Psoas muscle (tissue), 8 donors: ENCODE results near the gene MUC4. TPM values are rescaled to one million over a fixed set of nuclear protein-coding genes. Genes with fewer than 3 reads are reported as not detected.

Experiments used
- ATAC-seq, 4 donors: fragments of 200-7000 bp; cut with Tn5 transposase; one replicate each; pipeline ENCODE4 v1.9.1; 2020; ENCODE audit warnings: moderate library complexity in 3 of 4, mild to moderate bottlenecking in 2 of 4
- DNase-seq, 2 donors: peaks; one replicate each; pipeline ENCODE4 v3.0.0-alpha.2; 2020
- H3K27ac ChIP-seq: fragments of 200-600 bp; one replicate; pipeline ENCODE4 v1.8.0; 2022
- H3K27me3 ChIP-seq, 3 donors: fragments of 200-600 bp in 1 of 3; one replicate each; pipeline versions ENCODE4 v1.6.1 to v1.8.0; 2013 to 2022; ENCODE audit warnings: low read length in 2 of 3, mild to moderate bottlenecking in 2 of 3, moderate library complexity in 1 of 3; ENCODE audit not compliant: insufficient read depth in 3 of 3
- H3K36me3 ChIP-seq, 2 donors: fragments of 200-600 bp in 1 of 2; one replicate each; pipeline versions ENCODE4 v1.6.1 to v1.8.0; 2013 to 2022; ENCODE audit warnings: low read depth in 1 of 2, mild to moderate bottlenecking in 1 of 2, moderate library complexity in 1 of 2; ENCODE audit not compliant: insufficient read depth in 1 of 2
- H3K4me1 ChIP-seq: fragments of 200-600 bp; one replicate; pipeline ENCODE4 v1.8.0; 2022
- H3K4me3 ChIP-seq: fragments of 200-600 bp; one replicate; pipeline ENCODE4 v1.8.0; 2022; ENCODE audit warnings: mild to moderate bottlenecking
- H3K9me3 ChIP-seq: fragments of 200-600 bp; one replicate; pipeline ENCODE4 v1.8.0; 2022
- CTCF ChIP-seq: fragments of 200-600 bp; IDR thresholded peaks from one replicate; pipeline ENCODE4 v1.8.0; 2022; ENCODE audit warnings: antibody characterized with exemption
- WGBS, 3 donors: extraction: QIAGEN DNeasy Blood & Tissue Kit; methylation state at CpG; one replicate each; pipeline versions ENCODE4 v1.1.6 to v1.1.7; 2013; 5-methylcytosine and 5-hydroxymethylcytosine counted together
- intact Hi-C, 2 donors: fragments of 100-400 bp; cut with DNase I; formaldehyde crosslinking; loops; one replicate each; pipeline versions ENCODE4 v1.11.0 to v1.14.2; 2022
- polyA plus RNA-seq, 3 donors: library from polyadenylated mRNA; stranded (reverse); fragments of 200-250 nt; gene quantifications; one replicate each; pipeline ENCODE4 v1.2.3, GENCODE V29; 2013
- total RNA-seq, 4 donors: library from RNA; stranded (reverse); fragmentation: NEBNext Ultra II Directional in 2 of 4; extraction: Animal tissue kit (Norgen Biotek cat#: 25700) in 2 of 4; gene quantifications; one replicate each; pipeline versions ENCODE4 v1.2.1 to v1.2.4, GENCODE V29; 2021 to 2023
- donor health status: healthy with polysubstance abuse.
- donor health status: DM: no; HTN: no; CAD: no; lungs with moderate emphysema.
- donor health status: Bipolar disorder and iron deficiency.
- donor health status: healthy.
- donor health status: DM: yes; HTN: yes; CAD: no.
- donor health status: DM: no; HTN: no; CAD: no.
- donor health status: DM: no; HTN: no; CAD: no.
- donor health status: DM: yes; HTN: yes; CAD: no.

Gene MUC4
- total and polyA plus RNA-seq, 7 donors, result 0.01 to 0.08 (median 0.02) TPM; not detected in 4

DNA sequence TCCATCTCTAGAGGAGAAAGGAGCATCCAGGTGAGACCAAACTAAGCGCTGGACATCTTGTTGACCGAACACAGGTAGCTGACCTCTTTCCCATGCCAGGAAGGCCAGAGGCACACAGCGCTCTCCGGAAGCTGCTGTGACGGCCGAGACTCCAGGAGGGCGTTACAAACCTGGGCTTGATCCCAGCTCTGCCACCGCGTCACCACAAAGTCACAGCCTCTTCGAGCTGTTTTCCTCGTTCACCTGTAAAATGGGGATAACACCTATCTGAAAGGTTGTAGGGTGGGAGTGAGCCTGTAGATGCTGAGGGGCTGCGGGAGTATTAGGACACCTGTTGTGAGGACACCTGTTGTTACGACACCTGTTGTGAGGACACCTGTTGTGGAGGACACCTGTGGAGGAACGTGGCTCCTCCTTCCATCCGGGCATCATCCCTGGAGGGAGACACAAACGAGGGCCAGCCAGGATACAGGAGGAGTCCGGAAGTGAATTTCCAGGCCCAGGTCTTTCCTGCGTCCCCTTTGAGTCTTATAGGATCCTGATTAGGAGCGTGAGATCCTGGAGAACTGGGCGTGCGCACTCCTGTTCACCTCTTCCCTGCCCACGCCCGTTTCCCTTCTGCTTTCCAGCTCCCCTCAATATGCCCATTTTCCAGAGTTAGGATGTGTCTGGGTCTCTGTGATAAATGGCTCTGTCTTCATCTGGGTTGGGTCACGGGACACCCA lies 2.3 kb upstream of the MUC4 start:
- no peak for TF ChIP-seq CTCF
- ATAC-seq, result no peak

GRCh38 chr3:195812366-195812765 lies 637 bp upstream of the MUC4 start:
- H3K27me3 ChIP-seq, result peaks cover 0 to 8% (median 6%) of the 10 kb centered on the region in 3 donors
- TF ChIP-seq CTCF, result no peak
- intact Hi-C loops, result no loop called here
- 84 to 89% (median 88%) methylated on average over 20 of the region's 20 CpGs for WGBS, 3 donors
- H3K27ac ChIP-seq, result no peak overlapping the region
- H3K4me3 ChIP-seq, result no peak overlapping the region
- no peaks in the 10 kb centered on the region for H3K36me3 ChIP-seq
- no peaks in the 10 kb centered on the region for H3K9me3 ChIP-seq
- H3K4me1 ChIP-seq, result no peaks in the 10 kb centered on the region
- no peak for DNase-seq
- ATAC-seq, result no peak

More for the DNA sequence above, 2.3 kb upstream of the MUC4 start:
- Histone ChIP-seq H3K36me3 (no peaks in the 10 kb centered on the region), H3K27me3 (peaks cover 0 to 8% (median 6%) of the 10 kb centered on the region in 3 donors), H3K27ac (no peak overlapping the region), H3K4me1 (no peaks in the 10 kb centered on the region), H3K9me3 (no peaks in the 10 kb centered on the region), H3K4me3 (no peak overlapping the region)
- no peak for DNase-seq
- intact Hi-C loops, result no loop called here
- 86 to 91% (median 88%) methylated on average over 24 of the region's 24 CpGs for WGBS, 3 donors

GRCh38 chr3:195810455-195810845 lies 1.3 kb downstream of the MUC4 start:
- peaks cover 0 to 8% (median 6%) of the 10 kb centered on the region in 3 donors for H3K27me3 ChIP-seq
- no peak for TF ChIP-seq CTCF
- no peaks in the 10 kb centered on the region for H3K9me3 ChIP-seq
- H3K27ac ChIP-seq, result no peak overlapping the region
- no peaks in the 10 kb centered on the region for H3K4me1 ChIP-seq
- ATAC-seq (no peak), DNase-seq (no peak)
- intact Hi-C loops, result no loop called here
- no peak overlapping the region for H3K4me3 ChIP-seq
- H3K36me3 ChIP-seq, result no peaks in the 10 kb centered on the region
- WGBS, 3 donors, result 84 to 93% (median 86%) methylated on average over 16 to 19 of the region's 19 CpGs

DNA sequence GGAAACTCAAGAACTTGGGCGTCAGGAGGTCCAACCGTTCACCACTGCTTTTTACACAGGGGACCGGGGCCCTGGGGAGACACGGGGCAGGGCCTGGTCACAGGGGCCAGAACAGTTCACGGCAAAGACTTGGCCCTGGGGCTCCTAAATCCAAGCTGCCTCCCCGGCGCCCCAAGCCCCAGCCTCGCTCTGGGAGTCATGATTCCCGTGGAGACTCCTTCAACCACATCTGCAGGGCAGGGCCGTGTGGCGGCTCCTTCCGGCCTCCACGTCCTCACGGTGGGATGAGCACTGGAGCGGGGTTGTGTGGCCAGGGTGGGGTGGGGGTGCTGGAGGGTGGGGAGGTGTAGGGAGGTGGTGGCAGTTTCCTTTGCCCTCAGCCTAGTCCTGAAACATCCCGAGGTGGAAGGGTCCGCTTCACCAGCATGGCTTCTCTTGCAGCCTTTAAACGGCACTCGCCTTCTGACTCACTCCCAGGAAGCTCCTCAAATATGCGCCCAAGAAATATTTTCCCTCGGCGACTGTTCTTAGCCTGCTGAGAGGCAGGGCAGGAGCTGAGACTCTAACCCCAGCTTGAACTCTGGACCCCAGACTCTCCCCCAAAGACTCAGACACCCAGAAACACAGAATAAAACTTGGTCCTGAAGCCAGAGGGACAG lies 1.8 kb downstream of the MUC4 start:
- no peak for TF ChIP-seq CTCF
- no peaks in the 10 kb centered on the region for H3K36me3 ChIP-seq
- peaks cover 0 to 8% (median 6%) of the 10 kb centered on the region in 3 donors for H3K27me3 ChIP-seq
- H3K27ac ChIP-seq, result no peak overlapping the region
- no peak overlapping the region for H3K4me3 ChIP-seq
- H3K4me1 ChIP-seq, result no peaks in the 10 kb centered on the region
- no peaks in the 10 kb centered on the region for H3K9me3 ChIP-seq
- 42 to 61% (median 46%) methylated on average over 22 of the region's 22 CpGs for WGBS, 3 donors
- ATAC-seq, result no peak
- DNase-seq, result no peak
- intact Hi-C loops, result no loop called here
